Body of pancreas (tissue), 4 donors: ENCODE data around the gene CYB561D2.

Experiments used
- POLR2A ChIP-seq, 3 donors: fragments of 450-650 bp; IDR thresholded peaks; one replicate each; pipeline ENCODE4 v1.6.1; 2016; ENCODE audit warnings: antibody characterized with exemption in 3 of 3, mild to moderate bottlenecking in 2 of 3
- TF ChIP-seq, protein P1 (sequence below), 7 experiments: fragments of 450-650 bp in 4 of 7; fragments of 200-600 bp in 3 of 7; sonication (generic) in 3 of 7; IDR thresholded peaks; one replicate each; pipeline ENCODE4 v1.5.1; 2016 to 2019; ENCODE audit warnings: antibody characterized with exemption in 7 of 7

DNA sequence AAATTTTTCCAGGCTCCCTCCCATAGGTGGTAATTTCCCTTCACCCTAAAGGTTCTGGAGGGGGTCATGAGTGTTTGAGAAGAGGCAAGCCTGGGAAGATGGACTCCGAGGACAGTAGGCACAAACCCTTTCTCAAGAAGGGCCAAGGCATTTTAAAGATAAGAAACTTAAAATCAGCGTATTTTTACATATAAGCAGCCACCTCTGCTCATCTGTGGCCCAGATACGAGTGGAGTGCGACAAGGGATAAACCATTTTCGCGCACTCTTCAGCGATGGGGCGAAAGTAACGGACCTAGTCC, 10.6 kb upstream of the CYB561D2 start:
- TF ChIP-seq POLR2A (IDR thresholded peaks at IDR 0.05) = no peak
- TF ChIP-seq, protein P1, sequence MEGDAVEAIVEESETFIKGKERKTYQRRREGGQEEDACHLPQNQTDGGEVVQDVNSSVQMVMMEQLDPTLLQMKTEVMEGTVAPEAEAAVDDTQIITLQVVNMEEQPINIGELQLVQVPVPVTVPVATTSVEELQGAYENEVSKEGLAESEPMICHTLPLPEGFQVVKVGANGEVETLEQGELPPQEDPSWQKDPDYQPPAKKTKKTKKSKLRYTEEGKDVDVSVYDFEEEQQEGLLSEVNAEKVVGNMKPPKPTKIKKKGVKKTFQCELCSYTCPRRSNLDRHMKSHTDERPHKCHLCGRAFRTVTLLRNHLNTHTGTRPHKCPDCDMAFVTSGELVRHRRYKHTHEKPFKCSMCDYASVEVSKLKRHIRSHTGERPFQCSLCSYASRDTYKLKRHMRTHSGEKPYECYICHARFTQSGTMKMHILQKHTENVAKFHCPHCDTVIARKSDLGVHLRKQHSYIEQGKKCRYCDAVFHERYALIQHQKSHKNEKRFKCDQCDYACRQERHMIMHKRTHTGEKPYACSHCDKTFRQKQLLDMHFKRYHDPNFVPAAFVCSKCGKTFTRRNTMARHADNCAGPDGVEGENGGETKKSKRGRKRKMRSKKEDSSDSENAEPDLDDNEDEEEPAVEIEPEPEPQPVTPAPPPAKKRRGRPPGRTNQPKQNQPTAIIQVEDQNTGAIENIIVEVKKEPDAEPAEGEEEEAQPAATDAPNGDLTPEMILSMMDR (IDR thresholded peaks at IDR 0.05) = no peak
